Small intestine (tissue), 4 donors: ENCODE measurements around the gene MAPK8IP1. TPM values are rescaled to one million over a fixed set of nuclear protein-coding genes. Genes with fewer than 3 reads are reported as not detected.

Source experiments
- polyA plus RNA-seq, 4 donors: library from polyadenylated mRNA; stranded (reverse) in 3 of 4; unstranded in 1 of 4; fragments of 200-250 nt in 3 of 4; fragments of 120-200 nt in 1 of 4; gene quantifications; one replicate each; pipeline versions ENCODE4 v1.2.1 to v1.2.3, GENCODE V29; 2013
- donor health status: healthy with polysubstance abuse.
- donor health status: Bipolar disorder and iron deficiency.
- donor health status: healthy.

MAPK8IP1 gene
- polyA plus RNA-seq, 4 donors = 1.3 to 6.1 (median 1.9) TPM

Other genes with a start within 250 kb of the MAPK8IP1 start
- gene CHST1, start 220.0 kb upstream of the MAPK8IP1 start, polyA plus RNA-seq = 1 to 10 TPM in 2 of 4 donors, under 1 TPM in 1, not detected in 1; 0.27 to 2.2 (median 1.1) TPM
- gene SLC35C1, start 80.5 kb upstream of the MAPK8IP1 start, polyA plus RNA-seq = 10 to 100 TPM; 12.3 to 35.2 (median 23.4) TPM
- gene CRY2, start 38.2 kb upstream of the MAPK8IP1 start, polyA plus RNA-seq = 10 to 100 TPM in 2 of 4 donors, 1 to 10 TPM in 2; 6.7 to 23.1 (median 10.1) TPM
- gene FREY1, start 21.6 kb downstream of the MAPK8IP1 start, polyA plus RNA-seq = under 1 TPM in 2 of 4 donors, not detected in 2; 0.18 to 0.19 TPM
- 10 to 100 TPM; 22.1 to 74.0 (median 58.5) TPM for gene PEX16, start 32.2 kb downstream of the MAPK8IP1 start, polyA plus RNA-seq
- gene LARGE2, start 37.0 kb downstream of the MAPK8IP1 start, polyA plus RNA-seq = 10 to 100 TPM in 1 of 4 donors, 1 to 10 TPM in 1, under 1 TPM in 2; 0.22 to 10.7 (median 1.9) TPM
- gene PHF21A, start 235.8 kb downstream of the MAPK8IP1 start, polyA plus RNA-seq = 10 to 100 TPM in 2 of 4 donors, 1 to 10 TPM in 2; 4.9 to 22.6 (median 7.7) TPM